H1 (cell line): ENCODE results near the gene PRAMEF20.
"Not testable (repeated sequence)": the region's sequence is repeated elsewhere in the genome, so short reads cannot be mapped to it uniquely, and the experiment has no call there.

Experiments
- E2F6 ChIP-seq: IDR thresholded peaks from 2 replicates; pipeline ENCODE4 v1.6.1; 2012; ENCODE audit warnings: inconsistent platforms
- GABPA ChIP-seq: IDR thresholded peaks from 2 replicates; pipeline ENCODE4 v1.6.1; 2011; ENCODE audit warnings: mild to moderate bottlenecking, low read length, moderate library complexity, borderline replicate concordance; ENCODE audit not compliant: insufficient read depth
- POLR2A ChIP-seq, 2 experiments: IDR thresholded peaks; 1 replicate in 1 of 2; 2 replicates in 1 of 2; pipeline ENCODE4 v1.6.1; 2011; ENCODE audit warnings: low read depth in 2 of 2, low read length in 2 of 2, mild to moderate bottlenecking in 2 of 2; ENCODE audit errors: control extremely low read depth in 1 of 2
- TF ChIP-seq, protein P1 (sequence below), 3 experiments: IDR thresholded peaks; 1 replicate in 2 of 3; 2 replicates in 1 of 3; pipeline versions ENCODE4 v1.5.1 to v1.6.1; 2011; ENCODE audit warnings: low read length in 3 of 3, mild to moderate bottlenecking in 3 of 3, inconsistent platforms in 2 of 3, low read depth in 1 of 3, moderate library complexity in 1 of 3; ENCODE audit not compliant: insufficient read depth in 1 of 3; ENCODE audit errors: control extremely low read depth in 1 of 3

GRCh38 chr1:13394761-13395160 is 15.5 kb upstream of the PRAMEF20 start:
- TF ChIP-seq POLR2A (IDR thresholded peaks at IDR 0.05; ENCODE audit: control extremely low read depth in 1 of 2, low read depth in 2 of 2, low read length in 2 of 2); GABPA; E2F6: not testable (repeated sequence)
- TF ChIP-seq, protein P1, sequence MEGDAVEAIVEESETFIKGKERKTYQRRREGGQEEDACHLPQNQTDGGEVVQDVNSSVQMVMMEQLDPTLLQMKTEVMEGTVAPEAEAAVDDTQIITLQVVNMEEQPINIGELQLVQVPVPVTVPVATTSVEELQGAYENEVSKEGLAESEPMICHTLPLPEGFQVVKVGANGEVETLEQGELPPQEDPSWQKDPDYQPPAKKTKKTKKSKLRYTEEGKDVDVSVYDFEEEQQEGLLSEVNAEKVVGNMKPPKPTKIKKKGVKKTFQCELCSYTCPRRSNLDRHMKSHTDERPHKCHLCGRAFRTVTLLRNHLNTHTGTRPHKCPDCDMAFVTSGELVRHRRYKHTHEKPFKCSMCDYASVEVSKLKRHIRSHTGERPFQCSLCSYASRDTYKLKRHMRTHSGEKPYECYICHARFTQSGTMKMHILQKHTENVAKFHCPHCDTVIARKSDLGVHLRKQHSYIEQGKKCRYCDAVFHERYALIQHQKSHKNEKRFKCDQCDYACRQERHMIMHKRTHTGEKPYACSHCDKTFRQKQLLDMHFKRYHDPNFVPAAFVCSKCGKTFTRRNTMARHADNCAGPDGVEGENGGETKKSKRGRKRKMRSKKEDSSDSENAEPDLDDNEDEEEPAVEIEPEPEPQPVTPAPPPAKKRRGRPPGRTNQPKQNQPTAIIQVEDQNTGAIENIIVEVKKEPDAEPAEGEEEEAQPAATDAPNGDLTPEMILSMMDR (IDR thresholded peaks at IDR 0.05; ENCODE audit: control extremely low read depth in 1 of 3, insufficient read depth in 1 of 3, low read depth in 1 of 3, low read length in 3 of 3): not testable (repeated sequence)
